ENCODE data around the gene IL10RB. TPM values are rescaled to one million over a fixed set of nuclear protein-coding genes. Genes with fewer than 3 reads are reported as not detected.

IL10RB gene
- total and polyA plus RNA-seq, 2 of the 13 experiments (the other 11 are each of a cell fraction or from before 2014, with no cell fraction given): 17.4 to 18.2 TPM

DNA sequence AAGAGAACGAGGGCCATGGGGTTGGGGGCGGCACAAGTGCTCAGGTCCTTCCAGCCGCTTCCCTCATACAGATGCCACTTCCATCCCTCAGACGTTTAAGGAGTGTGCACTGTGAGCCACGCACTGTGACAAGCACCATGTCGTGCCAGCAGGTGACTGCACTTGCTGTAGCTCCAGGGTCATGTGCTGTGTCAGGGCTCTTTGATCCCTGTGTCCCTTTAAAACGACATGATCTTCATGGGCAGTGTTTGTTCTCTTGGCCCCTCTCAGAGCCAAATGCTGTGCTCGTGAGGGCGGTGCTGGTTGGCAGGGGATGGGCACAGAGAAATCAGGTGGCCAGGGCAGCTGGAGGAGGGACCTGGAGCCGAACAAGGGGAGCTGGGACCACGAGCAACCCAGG is 19.9 kb downstream of the IL10RB start (continued):
- TF ChIP-seq ELF3 (CRISPR knock-in tag; IDR thresholded peaks at IDR 0.05) (no peak), ZBTB38 (CRISPR knock-in tag; IDR thresholded peaks at IDR 0.05) (0 out of 2 replicates have a peak, but pooled peaks have one; percentile 36), SMAD1 (CRISPR knock-in tag; IDR thresholded peaks at IDR 0.05; ENCODE audit: borderline replicate concordance, low read depth) (0 out of 2 replicates have a peak, but pooled peaks have one; percentile 56), CEBPG (CRISPR knock-in tag; IDR thresholded peaks at IDR 0.05) (no peak), ZNF558 (CRISPR knock-in tag; IDR thresholded peaks at IDR 0.05; ENCODE audit: borderline replicate concordance) (no peak), ZNF724P (CRISPR knock-in tag; IDR thresholded peaks at IDR 0.05; ENCODE audit: borderline replicate concordance) (0 out of 2 replicates have a peak, but pooled peaks have one; percentile 38), HOXA3 (CRISPR knock-in tag; IDR thresholded peaks at IDR 0.05) (peak; percentile 37; the same call in 1 of the 2 replicates), ARNTL (CRISPR knock-in tag; IDR thresholded peaks at IDR 0.05) (0 out of 2 replicates have a peak, but pooled peaks have one; percentile 44), ZNF878 (CRISPR knock-in tag; IDR thresholded peaks at IDR 0.05) (no peak), ZNF124 (CRISPR knock-in tag; IDR thresholded peaks at IDR 0.05) (no peak), ZBTB20 (CRISPR knock-in tag; IDR thresholded peaks at IDR 0.05; ENCODE audit: borderline replicate concordance, low read depth) (no peak), ZNF44 (CRISPR knock-in tag; IDR thresholded peaks at IDR 0.05) (no peak), NBN (conservative IDR thresholded peaks at IDR 0.05) (no peak), SNAI1 (CRISPR knock-in tag; IDR thresholded peaks at IDR 0.05; ENCODE audit: borderline replicate concordance) (no peak), ZFX (CRISPR knock-in tag; IDR thresholded peaks at IDR 0.05; ENCODE audit: low read depth) (no peak), CBFB (CRISPR knock-in tag; IDR thresholded peaks at IDR 0.05) (no peak), MLLT10 (CRISPR knock-in tag; IDR thresholded peaks at IDR 0.05) (no peak), ZNF672 (CRISPR knock-in tag; IDR thresholded peaks at IDR 0.05) (no peak), HMG20B (CRISPR knock-in tag; conservative IDR thresholded peaks at IDR 0.05) (no peak), ZNF75D (CRISPR knock-in tag; IDR thresholded peaks at IDR 0.05; ENCODE audit: borderline replicate concordance) (no peak), NFIC (IDR thresholded peaks at IDR 0.05; ENCODE audit: low read length) (no peak)
- TF ChIP-seq, protein P1, sequence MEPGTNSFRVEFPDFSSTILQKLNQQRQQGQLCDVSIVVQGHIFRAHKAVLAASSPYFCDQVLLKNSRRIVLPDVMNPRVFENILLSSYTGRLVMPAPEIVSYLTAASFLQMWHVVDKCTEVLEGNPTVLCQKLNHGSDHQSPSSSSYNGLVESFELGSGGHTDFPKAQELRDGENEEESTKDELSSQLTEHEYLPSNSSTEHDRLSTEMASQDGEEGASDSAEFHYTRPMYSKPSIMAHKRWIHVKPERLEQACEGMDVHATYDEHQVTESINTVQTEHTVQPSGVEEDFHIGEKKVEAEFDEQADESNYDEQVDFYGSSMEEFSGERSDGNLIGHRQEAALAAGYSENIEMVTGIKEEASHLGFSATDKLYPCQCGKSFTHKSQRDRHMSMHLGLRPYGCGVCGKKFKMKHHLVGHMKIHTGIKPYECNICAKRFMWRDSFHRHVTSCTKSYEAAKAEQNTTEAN (CRISPR knock-in tag; conservative IDR thresholded peaks at IDR 0.05): no peak
- TF ChIP-seq, protein P2, sequence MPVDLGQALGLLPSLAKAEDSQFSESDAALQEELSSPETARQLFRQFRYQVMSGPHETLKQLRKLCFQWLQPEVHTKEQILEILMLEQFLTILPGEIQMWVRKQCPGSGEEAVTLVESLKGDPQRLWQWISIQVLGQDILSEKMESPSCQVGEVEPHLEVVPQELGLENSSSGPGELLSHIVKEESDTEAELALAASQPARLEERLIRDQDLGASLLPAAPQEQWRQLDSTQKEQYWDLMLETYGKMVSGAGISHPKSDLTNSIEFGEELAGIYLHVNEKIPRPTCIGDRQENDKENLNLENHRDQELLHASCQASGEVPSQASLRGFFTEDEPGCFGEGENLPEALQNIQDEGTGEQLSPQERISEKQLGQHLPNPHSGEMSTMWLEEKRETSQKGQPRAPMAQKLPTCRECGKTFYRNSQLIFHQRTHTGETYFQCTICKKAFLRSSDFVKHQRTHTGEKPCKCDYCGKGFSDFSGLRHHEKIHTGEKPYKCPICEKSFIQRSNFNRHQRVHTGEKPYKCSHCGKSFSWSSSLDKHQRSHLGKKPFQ (CRISPR knock-in tag; IDR thresholded peaks at IDR 0.05; ENCODE audit: insufficient replicate concordance): no peak
- TF ChIP-seq, protein P3, sequence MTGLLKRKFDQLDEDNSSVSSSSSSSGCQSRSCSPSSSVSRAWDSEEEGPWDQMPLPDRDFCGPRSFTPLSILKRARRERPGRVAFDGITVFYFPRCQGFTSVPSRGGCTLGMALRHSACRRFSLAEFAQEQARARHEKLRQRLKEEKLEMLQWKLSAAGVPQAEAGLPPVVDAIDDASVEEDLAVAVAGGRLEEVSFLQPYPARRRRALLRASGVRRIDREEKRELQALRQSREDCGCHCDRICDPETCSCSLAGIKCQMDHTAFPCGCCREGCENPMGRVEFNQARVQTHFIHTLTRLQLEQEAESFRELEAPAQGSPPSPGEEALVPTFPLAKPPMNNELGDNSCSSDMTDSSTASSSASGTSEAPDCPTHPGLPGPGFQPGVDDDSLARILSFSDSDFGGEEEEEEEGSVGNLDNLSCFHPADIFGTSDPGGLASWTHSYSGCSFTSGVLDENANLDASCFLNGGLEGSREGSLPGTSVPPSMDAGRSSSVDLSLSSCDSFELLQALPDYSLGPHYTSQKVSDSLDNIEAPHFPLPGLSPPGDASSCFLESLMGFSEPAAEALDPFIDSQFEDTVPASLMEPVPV (CRISPR knock-in tag; IDR thresholded peaks at IDR 0.05): no peak
- TF ChIP-seq, protein P4, sequence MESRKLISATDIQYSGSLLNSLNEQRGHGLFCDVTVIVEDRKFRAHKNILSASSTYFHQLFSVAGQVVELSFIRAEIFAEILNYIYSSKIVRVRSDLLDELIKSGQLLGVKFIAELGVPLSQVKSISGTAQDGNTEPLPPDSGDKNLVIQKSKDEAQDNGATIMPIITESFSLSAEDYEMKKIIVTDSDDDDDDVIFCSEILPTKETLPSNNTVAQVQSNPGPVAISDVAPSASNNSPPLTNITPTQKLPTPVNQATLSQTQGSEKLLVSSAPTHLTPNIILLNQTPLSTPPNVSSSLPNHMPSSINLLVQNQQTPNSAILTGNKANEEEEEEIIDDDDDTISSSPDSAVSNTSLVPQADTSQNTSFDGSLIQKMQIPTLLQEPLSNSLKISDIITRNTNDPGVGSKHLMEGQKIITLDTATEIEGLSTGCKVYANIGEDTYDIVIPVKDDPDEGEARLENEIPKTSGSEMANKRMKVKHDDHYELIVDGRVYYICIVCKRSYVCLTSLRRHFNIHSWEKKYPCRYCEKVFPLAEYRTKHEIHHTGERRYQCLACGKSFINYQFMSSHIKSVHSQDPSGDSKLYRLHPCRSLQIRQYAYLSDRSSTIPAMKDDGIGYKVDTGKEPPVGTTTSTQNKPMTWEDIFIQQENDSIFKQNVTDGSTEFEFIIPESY (CRISPR knock-in tag; IDR thresholded peaks at IDR 0.05): peak; percentile 32; the same call in 1 of the 2 replicates
